H1 (cell line): ENCODE measurements around the gene BLCAP. TPM values are rescaled to one million over a fixed set of nuclear protein-coding genes. Genes with fewer than 3 reads are reported as not detected.

Experiments
- polyA plus RNA-seq, 7 experiments: library from polyadenylated mRNA; depleted of rRNA in 3 of 7; stranded (reverse) in 5 of 7; unstranded in 2 of 7; fragments of >200 nt in 5 of 7; fragments of 200-250 nt in 2 of 7; gene quantifications; 1 replicate in 5 of 7; 2 replicates in 1 of 7; 4 replicates in 1 of 7; pipeline versions ENCODE4 v1.2.1 to v1.2.3, GENCODE V29; 2011 to 2013; ENCODE audit warnings: missing spikeins in 2 of 7, mixed read lengths in 2 of 7
- total RNA-seq: library from RNA; stranded (reverse); fragmentation: NEBNext Ultra II Directional; extraction: Animal tissue kit (Norgen Biotek cat#: 25700); gene quantifications from 2 replicates; pipeline ENCODE4 v1.2.1, GENCODE V29; 2021
- TF ChIP-seq, protein P1 (sequence below): fragments of 300-600 bp; sonication (generic); IDR thresholded peaks from 2 replicates; pipeline ENCODE4 v1.7.1; 2012; ENCODE audit warnings: low read length, moderate library complexity, mild to moderate bottlenecking, inconsistent platforms; ENCODE audit not compliant: insufficient replicate concordance
- TF ChIP-seq, protein P2 (sequence below): IDR thresholded peaks from 2 replicates; pipeline ENCODE4 v1.6.1; 2012; ENCODE audit warnings: inconsistent platforms

BLCAP gene
- total and polyA plus RNA-seq, 2 of the 8 experiments (the other 6 are each of a cell fraction or from before 2014, with no cell fraction given): 60.3 to 72.2 TPM

DNA sequence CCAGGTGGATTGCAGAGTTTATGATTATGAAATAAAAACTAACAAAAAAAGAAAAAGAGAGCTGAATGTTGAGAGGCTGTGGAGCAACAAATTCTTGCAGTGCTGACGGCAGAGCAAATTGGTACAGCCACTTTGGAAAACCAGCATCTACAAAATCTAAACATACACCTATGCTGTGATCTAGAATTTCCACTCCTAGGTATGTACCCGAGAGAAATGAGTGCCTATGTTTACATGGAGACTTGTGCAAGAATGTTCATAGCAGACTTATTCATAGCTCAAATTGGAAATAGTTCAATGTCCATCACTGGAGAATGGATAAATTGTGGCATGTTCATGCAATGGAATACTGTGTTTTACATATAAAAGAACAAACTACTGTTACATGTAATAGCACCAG lies 3.0 kb upstream of the BLCAP start (continued):
- TF ChIP-seq, protein P1, sequence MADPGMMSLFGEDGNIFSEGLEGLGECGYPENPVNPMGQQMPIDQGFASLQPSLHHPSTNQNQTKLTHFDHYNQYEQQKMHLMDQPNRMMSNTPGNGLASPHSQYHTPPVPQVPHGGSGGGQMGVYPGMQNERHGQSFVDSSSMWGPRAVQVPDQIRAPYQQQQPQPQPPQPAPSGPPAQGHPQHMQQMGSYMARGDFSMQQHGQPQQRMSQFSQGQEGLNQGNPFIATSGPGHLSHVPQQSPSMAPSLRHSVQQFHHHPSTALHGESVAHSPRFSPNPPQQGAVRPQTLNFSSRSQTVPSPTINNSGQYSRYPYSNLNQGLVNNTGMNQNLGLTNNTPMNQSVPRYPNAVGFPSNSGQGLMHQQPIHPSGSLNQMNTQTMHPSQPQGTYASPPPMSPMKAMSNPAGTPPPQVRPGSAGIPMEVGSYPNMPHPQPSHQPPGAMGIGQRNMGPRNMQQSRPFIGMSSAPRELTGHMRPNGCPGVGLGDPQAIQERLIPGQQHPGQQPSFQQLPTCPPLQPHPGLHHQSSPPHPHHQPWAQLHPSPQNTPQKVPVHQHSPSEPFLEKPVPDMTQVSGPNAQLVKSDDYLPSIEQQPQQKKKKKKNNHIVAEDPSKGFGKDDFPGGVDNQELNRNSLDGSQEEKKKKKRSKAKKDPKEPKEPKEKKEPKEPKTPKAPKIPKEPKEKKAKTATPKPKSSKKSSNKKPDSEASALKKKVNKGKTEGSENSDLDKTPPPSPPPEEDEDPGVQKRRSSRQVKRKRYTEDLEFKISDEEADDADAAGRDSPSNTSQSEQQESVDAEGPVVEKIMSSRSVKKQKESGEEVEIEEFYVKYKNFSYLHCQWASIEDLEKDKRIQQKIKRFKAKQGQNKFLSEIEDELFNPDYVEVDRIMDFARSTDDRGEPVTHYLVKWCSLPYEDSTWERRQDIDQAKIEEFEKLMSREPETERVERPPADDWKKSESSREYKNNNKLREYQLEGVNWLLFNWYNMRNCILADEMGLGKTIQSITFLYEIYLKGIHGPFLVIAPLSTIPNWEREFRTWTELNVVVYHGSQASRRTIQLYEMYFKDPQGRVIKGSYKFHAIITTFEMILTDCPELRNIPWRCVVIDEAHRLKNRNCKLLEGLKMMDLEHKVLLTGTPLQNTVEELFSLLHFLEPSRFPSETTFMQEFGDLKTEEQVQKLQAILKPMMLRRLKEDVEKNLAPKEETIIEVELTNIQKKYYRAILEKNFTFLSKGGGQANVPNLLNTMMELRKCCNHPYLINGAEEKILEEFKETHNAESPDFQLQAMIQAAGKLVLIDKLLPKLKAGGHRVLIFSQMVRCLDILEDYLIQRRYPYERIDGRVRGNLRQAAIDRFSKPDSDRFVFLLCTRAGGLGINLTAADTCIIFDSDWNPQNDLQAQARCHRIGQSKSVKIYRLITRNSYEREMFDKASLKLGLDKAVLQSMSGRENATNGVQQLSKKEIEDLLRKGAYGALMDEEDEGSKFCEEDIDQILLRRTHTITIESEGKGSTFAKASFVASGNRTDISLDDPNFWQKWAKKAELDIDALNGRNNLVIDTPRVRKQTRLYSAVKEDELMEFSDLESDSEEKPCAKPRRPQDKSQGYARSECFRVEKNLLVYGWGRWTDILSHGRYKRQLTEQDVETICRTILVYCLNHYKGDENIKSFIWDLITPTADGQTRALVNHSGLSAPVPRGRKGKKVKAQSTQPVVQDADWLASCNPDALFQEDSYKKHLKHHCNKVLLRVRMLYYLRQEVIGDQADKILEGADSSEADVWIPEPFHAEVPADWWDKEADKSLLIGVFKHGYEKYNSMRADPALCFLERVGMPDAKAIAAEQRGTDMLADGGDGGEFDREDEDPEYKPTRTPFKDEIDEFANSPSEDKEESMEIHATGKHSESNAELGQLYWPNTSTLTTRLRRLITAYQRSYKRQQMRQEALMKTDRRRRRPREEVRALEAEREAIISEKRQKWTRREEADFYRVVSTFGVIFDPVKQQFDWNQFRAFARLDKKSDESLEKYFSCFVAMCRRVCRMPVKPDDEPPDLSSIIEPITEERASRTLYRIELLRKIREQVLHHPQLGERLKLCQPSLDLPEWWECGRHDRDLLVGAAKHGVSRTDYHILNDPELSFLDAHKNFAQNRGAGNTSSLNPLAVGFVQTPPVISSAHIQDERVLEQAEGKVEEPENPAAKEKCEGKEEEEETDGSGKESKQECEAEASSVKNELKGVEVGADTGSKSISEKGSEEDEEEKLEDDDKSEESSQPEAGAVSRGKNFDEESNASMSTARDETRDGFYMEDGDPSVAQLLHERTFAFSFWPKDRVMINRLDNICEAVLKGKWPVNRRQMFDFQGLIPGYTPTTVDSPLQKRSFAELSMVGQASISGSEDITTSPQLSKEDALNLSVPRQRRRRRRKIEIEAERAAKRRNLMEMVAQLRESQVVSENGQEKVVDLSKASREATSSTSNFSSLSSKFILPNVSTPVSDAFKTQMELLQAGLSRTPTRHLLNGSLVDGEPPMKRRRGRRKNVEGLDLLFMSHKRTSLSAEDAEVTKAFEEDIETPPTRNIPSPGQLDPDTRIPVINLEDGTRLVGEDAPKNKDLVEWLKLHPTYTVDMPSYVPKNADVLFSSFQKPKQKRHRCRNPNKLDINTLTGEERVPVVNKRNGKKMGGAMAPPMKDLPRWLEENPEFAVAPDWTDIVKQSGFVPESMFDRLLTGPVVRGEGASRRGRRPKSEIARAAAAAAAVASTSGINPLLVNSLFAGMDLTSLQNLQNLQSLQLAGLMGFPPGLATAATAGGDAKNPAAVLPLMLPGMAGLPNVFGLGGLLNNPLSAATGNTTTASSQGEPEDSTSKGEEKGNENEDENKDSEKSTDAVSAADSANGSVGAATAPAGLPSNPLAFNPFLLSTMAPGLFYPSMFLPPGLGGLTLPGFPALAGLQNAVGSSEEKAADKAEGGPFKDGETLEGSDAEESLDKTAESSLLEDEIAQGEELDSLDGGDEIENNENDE: no peak
- TF ChIP-seq, protein P2, sequence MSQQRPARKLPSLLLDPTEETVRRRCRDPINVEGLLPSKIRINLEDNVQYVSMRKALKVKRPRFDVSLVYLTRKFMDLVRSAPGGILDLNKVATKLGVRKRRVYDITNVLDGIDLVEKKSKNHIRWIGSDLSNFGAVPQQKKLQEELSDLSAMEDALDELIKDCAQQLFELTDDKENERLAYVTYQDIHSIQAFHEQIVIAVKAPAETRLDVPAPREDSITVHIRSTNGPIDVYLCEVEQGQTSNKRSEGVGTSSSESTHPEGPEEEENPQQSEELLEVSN: no peak
- TF ChIP-seq, all 59 proteins: peak for 0
